GM21526 (cell line): ENCODE results near the gene EXD3.

Experiments
- ATAC-seq: cut with Tn5 transposase; IDR thresholded peaks from one replicate; pipeline ENCODE4 v1.9.1; 2021; ENCODE audit warnings: moderate library complexity; ENCODE audit not compliant: unreplicated experiment, low FRiP score

Gene EXD3

GRCh38 chr9:137447722-137448601 lies 25.0 kb upstream of the EXD3 start:
- no peak for ATAC-seq

DNA sequence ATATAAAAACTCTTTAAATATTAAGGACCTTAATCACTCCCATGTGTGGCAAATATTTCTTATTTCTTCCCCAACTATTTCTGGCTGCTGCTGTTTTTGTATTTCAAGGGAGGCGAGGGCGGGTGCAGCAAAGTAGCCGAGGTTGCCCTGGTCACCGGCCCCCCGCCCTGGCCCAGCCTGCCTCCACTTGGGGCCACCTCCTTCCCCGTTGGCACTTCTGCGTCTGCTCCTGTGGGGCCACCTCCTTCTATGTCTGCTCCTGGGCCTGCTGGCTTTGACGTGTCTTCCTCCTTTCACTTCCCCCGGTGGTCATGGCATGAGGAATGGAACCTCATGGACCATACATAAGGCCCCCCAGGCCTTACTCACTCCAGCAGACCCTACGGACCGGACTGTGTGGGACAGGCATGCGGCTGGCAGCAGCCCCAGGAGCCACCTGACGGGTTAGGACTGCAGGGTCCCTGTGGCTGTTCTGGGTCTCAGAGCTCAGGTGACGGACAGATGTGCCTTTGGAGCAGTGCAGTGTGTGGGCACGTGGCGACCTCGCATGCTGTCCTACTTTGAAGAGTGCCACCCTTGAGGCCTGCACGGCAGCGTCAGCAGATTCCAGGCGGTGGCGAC lies 24.0 kb upstream of the EXD3 start:
- ATAC-seq, result no peak

GRCh38 chr9:137445930-137446431 lies 23.0 kb upstream of the EXD3 start:
- no peak for ATAC-seq

DNA sequence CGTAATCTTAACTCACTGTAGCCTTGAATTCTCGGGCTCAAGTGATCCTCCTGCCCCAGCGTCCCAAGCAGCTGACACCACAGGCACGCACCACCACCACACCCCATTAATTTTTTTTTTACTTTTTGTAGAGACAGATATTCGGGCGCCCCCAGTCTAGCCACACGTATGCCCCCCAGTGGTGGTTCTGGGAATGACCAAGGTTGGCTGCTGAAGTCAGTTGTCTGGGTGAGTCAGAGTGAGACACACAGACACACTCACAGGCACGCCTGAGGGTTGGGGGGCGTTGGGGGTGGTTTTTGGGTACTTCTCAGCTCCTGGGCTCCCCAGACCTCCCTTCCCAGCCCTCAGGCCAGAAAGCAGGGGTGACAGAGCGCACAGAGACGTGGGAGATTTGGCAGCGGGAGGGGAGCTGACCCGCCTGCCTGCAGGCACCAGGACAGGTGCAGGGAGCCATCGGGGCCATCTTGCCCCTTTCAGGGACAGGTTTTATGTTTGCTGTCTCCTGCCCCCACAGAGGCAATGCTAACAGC lies 22.4 kb upstream of the EXD3 start:
- ATAC-seq, result peak; percentile 48

DNA sequence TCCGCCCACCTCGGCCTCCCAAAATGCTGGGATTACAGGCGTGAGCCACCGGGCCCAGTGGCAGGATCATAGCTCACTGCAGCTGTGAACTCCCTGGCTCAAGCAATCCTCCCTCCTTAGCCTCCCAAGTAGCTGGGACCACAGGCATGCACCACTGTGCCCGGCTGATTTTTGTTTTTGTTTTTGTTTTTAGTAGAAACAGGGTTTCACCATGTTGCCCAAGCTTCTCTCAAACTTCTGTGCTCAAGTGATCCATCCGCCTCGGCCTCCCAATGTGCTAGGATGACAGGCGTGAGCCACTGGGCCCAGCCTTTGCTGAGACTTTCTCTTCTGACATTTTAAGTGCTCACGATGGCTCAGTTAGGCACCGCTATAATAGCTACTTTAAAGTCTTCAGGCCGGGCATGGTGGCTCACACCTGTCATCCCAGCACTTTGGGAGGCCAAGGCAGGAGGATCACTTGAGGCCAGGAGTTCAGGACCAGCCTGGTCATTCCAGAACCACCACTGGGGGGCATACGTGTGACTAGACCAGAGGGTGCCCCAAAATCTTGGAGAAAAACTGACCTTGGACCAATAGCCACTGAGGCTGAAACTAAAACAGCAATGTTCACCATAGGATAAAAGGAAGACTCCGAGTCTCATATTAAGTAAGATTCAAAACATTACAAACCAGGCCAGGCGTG lies 21.3 kb upstream of the EXD3 start:
- no peak for ATAC-seq

DNA sequence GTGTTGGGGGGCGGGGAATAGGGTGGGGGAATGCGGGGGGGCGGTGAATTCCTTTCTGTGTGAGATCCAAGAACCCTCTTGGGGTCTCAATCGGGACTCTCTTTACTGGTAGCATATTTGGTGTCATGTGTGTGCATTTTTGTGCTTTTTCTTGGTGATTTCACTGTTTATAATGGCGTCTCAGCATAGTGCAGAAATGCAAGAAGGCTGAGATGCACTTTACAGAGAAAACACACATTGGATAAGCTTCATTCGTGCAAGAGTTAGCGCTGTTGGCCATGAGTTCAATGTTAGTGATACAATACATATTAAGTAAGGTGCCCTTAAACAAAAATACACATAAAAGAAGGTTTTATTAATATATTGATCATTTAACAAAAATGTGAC lies 19.0 kb upstream of the EXD3 start:
- no peak for ATAC-seq

- ATAC-seq, result no peak
These were observed 18.4 kb upstream of the EXD3 start, which contains the start of gene ENTPD8 for GRCh38 chr9:137441289-137441934. Gene ENTPD8 (minus strand): TSS chr9:137441357. CDS start chr9:137438285, 3,072 bp downstream.

DNA sequence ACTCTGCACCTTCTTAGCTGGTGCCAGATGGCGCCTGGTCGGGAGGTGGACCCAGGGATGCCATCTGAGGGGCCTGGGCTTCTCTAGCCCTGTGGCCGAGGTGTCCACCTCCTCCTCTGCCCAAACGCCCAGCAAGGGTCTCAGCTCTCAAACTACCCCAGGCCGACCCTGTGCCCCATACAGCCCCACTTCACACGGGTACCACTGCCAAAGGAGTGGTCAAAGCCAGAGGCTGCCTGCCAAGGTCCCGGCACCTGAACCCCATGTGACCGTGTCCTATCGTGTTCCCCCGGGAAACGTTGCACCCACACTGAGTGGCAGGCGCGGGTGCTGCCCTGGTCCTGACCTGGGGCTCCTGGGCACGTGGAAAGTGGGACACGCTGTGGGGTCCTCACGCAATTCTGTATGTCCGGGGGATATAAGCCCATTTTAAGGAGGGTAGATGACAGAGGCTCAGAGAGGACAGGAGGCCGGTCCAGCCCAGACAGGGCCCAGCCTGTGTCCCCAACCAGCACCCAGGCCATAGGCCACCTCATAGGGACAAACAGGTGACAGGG lies 16.3 kb upstream of the EXD3 start:
- ATAC-seq, result no peak

GRCh38 chr9:137438591-137439157 lies 15.7 kb upstream of the EXD3 start:
- ATAC-seq, result no peak

DNA sequence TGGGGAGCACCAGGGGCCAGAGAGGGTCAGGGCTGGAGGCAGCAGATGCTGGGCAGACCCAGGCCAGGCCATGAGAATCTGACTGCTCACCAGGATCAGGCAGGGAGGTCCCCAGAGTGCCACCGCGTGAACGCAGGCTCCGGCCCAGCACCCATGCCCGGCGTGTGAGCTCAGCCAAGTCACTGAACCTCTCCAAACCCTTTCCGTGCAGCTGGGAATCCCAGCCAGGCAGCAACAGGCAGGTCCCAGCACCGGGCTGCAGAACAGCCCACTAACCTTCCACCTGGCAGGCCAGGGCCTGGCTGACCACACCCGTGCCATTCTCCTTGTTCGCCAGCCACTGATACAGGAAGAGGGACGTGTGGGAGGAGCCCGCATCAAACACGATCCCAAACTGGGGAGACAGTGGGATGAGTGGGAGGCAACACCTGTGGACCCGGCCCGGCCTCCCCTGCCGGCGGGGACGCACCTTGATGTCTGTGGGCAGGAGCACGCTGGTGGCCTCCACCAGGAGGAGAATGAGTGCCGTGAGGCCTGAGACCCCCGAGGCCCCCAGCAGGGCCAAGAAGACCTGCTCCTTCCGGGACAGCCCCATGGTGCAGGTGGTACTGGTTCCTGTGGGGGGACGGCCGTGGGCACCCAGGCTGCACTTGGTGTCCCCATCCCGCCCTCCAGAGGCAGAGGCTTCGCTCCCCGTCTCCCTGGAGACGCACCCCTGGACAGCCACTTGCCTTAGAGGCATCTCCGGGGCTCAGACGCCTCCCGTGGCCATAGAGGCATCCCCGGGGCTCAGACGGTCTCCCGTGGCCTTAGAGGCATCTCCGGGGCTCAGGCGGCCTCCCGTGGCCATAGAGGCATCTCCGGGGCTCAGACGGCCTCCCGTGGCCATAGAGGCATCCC lies 15.0 kb upstream of the EXD3 start:
- ATAC-seq, result no peak

DNA sequence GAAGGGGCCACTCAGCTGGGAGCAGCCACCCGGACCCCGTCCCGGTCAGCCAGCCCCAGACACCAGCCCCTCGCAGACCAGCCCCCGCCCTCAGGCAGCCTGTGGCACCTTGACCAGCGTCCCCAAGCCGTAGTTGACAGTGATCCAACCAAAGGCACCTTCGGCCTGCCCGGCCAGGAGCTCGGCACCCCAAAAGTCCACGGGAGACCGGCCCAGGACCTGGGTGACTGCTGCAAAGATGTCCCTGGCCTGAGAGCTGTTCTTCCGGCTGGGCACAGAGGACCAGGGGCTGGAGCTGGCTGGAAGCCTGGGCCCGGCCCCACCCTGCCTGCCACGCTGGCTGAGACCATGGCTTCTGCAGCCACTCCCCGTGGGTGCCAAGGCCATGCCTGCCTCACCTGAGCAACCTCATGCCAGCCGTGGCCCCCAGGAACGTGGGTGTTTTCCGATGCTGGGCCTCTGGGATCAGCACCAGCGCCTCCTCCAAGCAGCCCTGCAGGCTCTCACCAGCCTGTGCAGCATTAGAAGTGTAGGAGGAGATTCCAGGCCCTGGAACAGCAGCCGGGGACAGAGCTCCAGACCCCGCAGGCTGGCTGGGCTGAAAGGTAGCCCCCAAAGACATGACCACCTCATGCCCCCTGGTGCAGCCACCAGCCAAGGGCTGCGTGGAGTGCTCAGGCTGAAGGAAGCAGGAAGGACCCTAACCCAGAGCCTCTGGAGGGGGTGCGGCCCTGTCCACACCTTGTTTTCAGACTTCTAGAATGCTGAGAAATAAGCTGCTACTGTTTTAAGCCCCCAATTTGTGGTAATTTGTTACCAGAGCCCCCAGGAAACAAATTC lies 14.0 kb upstream of the EXD3 start:
- no peak for ATAC-seq

- ATAC-seq, result no peak
These were observed 13.2 kb upstream of the EXD3 start for GRCh38 chr9:137435980-137436760.

GRCh38 chr9:137435381-137435891 lies 12.5 kb upstream of the EXD3 start:
- ATAC-seq, result no peak

GRCh38 chr9:137434498-137435380 lies 11.8 kb upstream of the EXD3 start:
- ATAC-seq, result no peak

DNA sequence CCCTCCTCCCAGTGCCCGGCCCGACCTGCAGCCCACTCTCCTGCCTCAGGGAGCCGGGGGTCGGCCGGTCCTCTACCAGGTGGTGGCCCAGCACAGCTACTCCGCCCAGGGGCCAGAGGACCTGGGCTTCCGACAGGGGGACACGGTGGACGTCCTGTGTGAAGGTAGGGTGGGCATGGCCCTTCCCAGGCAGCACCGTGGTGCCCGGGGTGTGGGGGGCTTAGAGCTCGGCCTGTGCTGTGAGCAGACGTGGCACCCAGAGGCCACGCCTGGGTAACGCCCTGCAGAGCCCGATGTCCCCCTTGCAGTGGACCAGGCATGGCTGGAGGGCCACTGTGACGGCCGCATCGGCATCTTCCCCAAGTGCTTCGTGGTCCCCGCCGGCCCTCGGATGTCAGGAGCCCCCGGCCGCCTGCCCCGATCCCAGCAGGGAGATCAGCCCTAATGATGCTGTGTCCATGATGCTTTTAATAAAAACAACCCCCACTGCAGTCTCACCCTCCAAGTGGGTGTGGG lies 11.0 kb upstream of the EXD3 start:
- no peak for ATAC-seq
